WI38 (cell line): ENCODE results near the gene CLRN2.
A peak's percentile ranks its signal among the peaks of the same experiment; 100 is the strongest.

Experiments used
- H3K4me3 ChIP-seq: 2 replicates; pipeline ENCODE4 v1.5.1; 2011; ENCODE audit warnings: low read depth, mild to moderate bottlenecking, control low read depth, low read length
- TF ChIP-seq, protein P1 (sequence below): IDR thresholded peaks from 2 replicates; pipeline ENCODE4 v1.5.1; 2012; ENCODE audit warnings: low read depth, mild to moderate bottlenecking, control low read depth, low read length

CLRN2 gene

GRCh38 chr4:17504081-17504480, 10.9 kb upstream of the CLRN2 start:
- TF ChIP-seq, protein P1, sequence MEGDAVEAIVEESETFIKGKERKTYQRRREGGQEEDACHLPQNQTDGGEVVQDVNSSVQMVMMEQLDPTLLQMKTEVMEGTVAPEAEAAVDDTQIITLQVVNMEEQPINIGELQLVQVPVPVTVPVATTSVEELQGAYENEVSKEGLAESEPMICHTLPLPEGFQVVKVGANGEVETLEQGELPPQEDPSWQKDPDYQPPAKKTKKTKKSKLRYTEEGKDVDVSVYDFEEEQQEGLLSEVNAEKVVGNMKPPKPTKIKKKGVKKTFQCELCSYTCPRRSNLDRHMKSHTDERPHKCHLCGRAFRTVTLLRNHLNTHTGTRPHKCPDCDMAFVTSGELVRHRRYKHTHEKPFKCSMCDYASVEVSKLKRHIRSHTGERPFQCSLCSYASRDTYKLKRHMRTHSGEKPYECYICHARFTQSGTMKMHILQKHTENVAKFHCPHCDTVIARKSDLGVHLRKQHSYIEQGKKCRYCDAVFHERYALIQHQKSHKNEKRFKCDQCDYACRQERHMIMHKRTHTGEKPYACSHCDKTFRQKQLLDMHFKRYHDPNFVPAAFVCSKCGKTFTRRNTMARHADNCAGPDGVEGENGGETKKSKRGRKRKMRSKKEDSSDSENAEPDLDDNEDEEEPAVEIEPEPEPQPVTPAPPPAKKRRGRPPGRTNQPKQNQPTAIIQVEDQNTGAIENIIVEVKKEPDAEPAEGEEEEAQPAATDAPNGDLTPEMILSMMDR = no peak
- no peak overlapping the region for H3K4me3 ChIP-seq

GRCh38 chr4:17510582-17510981, 4.4 kb upstream of the CLRN2 start:
- TF ChIP-seq, protein P1 = no peak
- no peak overlapping the region; the same call in 1 of the 2 replicates for H3K4me3 ChIP-seq

- TF ChIP-seq, protein P1 = no peak
- peak overlapping the region; percentile 76 for H3K4me3 ChIP-seq
Observed at GRCh38 chr4:17511051-17511450, 3.9 kb upstream of the CLRN2 start.

DNA sequence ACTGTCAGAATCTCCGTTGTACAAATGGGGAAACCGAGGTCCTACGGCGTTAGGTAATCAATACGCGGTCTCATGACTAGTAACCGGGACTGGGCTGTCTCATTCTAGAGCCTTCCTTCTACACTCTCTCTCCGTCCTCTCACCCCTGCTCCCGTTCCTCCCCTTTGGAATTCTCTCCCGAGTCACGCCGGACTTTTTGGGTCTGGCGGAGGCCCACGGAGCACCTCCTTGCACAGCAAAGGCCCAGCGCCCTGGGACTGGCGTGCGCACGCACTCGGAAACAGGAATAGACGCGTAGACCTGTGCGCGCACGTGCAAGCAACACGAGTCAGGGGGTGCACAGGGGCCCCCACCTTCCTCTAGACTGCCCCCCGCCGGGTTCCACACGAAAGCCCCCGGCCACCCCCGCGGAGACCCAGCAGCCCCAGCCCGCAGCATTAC, 3.4 kb upstream of the CLRN2 start:
- TF ChIP-seq, protein P1 = no peak
- H3K4me3 ChIP-seq = peak overlapping the region; percentile 76

GRCh38 chr4:17511950-17512795, 2.8 kb upstream of the CLRN2 start, which contains the start of gene QDPR:
TSS of gene QDPR (minus strand) at chr4:17512090. CDS start at chr4:17512054, 36 bp downstream.
- peak within 1 kb of the TSS; percentile 76 for H3K4me3 ChIP-seq
- TF ChIP-seq, protein P1 = no peak

DNA sequence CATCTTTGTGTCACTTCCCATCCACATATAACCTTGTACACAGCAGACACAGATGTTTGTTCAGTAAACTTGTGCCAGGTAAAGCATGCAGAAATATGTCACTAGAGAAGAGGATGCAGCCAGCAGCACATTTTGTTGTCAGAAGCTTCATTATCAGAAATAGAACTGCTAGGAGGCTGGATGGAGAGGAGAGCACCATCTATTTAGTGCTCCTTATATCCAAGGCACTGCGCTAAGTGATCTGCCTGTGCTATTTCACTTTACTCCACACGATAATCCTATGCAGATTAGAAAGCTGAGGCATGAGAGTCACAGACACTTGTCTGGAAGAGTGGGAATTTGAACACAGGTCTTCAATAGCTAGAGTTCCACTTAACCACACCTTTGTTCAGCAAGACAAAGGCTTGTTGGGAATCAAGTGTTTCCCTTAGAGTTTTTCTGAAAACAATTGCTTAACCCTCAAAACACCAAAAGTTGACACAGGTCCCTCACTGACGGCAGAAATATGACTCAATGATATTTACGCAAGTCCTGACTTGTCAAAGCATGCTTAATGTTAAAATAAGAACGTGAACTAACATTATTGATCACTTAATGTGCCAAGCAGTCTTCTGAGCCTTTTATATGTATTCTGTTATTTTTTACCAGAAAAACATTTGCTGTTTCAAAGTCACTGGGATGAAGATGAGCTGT, 1.8 kb upstream of the CLRN2 start:
- no peak overlapping the region for H3K4me3 ChIP-seq
- TF ChIP-seq, protein P1 = no peak
